SK-N-SH treated with all-trans-retinoic acid at 6 μM for 48 hours (cell line): Measurements from ENCODE around the gene AGBL1.

ENCODE experiments used
- ATAC-seq: fragments of 200-7000 bp; cut with Tn5 transposase; 3 replicates; pipeline ENCODE4 v1.9.1; 2020; ENCODE audit warnings: mild to moderate bottlenecking, moderate library complexity
- ARNTL ChIP-seq: fragments of 450-650 bp; formaldehyde crosslinking; IDR thresholded peaks from 2 replicates; pipeline ENCODE4 v1.5.0; 2020; ENCODE audit warnings: low read depth, mild to moderate bottlenecking, moderate library complexity, borderline replicate concordance
- BACH2 ChIP-seq: fragments of 250-450 bp; sonication (Bioruptor Pico); IDR thresholded peaks from 2 replicates; pipeline ENCODE4 v1.9.0; 2021; ENCODE audit warnings: mild to moderate bottlenecking, borderline replicate concordance
- CREB5 ChIP-seq: fragments of 250-450 bp; sonication (Bioruptor Pico); IDR thresholded peaks from 2 replicates; pipeline ENCODE4 v1.5.1; 2020; ENCODE audit warnings: low read depth, mild to moderate bottlenecking, moderate library complexity
- CSDC2 ChIP-seq: fragments of 250-450 bp; sonication (Bioruptor Pico); IDR thresholded peaks from 2 replicates; pipeline ENCODE4 v1.5.0; 2020; ENCODE audit warnings: mild to moderate bottlenecking, moderate library complexity
- CSRNP3 ChIP-seq: fragments of 250-450 bp; sonication (Bioruptor Pico); IDR thresholded peaks from 2 replicates; pipeline ENCODE4 v1.5.1; 2021; ENCODE audit warnings: mild to moderate bottlenecking, moderate library complexity
- ESRRG ChIP-seq: fragments of 250-450 bp; sonication (Bioruptor Pico); IDR thresholded peaks from 2 replicates; pipeline ENCODE4 v1.6.1; 2021; ENCODE audit warnings: mild to moderate bottlenecking
- ISL1 ChIP-seq: fragments of 250-450 bp; sonication (Bioruptor Pico); IDR thresholded peaks from 2 replicates; pipeline ENCODE4 v2.1.2; 2022; ENCODE audit warnings: mild to moderate bottlenecking, moderate library complexity
- OSR1 ChIP-seq: fragments of 250-450 bp; sonication (Bioruptor Pico); IDR thresholded peaks from 2 replicates; pipeline ENCODE4 v1.8.0; 2022; ENCODE audit warnings: moderate library complexity, mild to moderate bottlenecking, inconsistent platforms
- PATZ1 ChIP-seq: fragments of 250-450 bp; sonication (Bioruptor Pico); IDR thresholded peaks from 2 replicates; pipeline ENCODE4 v1.8.0; 2020; ENCODE audit warnings: mild to moderate bottlenecking, moderate library complexity, borderline replicate concordance
- POU6F1 ChIP-seq: fragments of 250-450 bp; sonication (Bioruptor Pico); IDR thresholded peaks from 2 replicates; pipeline ENCODE4 v1.8.0; 2021; ENCODE audit warnings: low read depth, mild to moderate bottlenecking, moderate library complexity, borderline replicate concordance
- PPARA ChIP-seq: fragments of 250-450 bp; sonication (Bioruptor Pico); IDR thresholded peaks from 2 replicates; pipeline ENCODE4 v1.5.0; 2020; ENCODE audit warnings: mild to moderate bottlenecking, borderline replicate concordance
- RARB ChIP-seq: fragments of 250-450 bp; sonication (Bioruptor Pico); IDR thresholded peaks from 2 replicates; pipeline ENCODE4 v1.8.0; 2021; ENCODE audit warnings: mild to moderate bottlenecking, moderate library complexity
- SNAI2 ChIP-seq: fragments of 250-450 bp; sonication (Bioruptor Pico); IDR thresholded peaks from 2 replicates; pipeline ENCODE4 v1.5.0; 2020; ENCODE audit warnings: mild to moderate bottlenecking, moderate library complexity
- TCF4 ChIP-seq: fragments of 250-450 bp; sonication (Bioruptor Pico); IDR thresholded peaks from 2 replicates; pipeline ENCODE4 v1.8.0; 2021; ENCODE audit warnings: mild to moderate bottlenecking, moderate library complexity, borderline replicate concordance
- TOX ChIP-seq: fragments of 250-450 bp; sonication (Bioruptor Pico); IDR thresholded peaks from 2 replicates; pipeline ENCODE4 v1.8.0; 2021; ENCODE audit warnings: mild to moderate bottlenecking, moderate library complexity, borderline replicate concordance
- TSHZ2 ChIP-seq: fragments of 250-450 bp; sonication (Bioruptor Pico); IDR thresholded peaks from 2 replicates; pipeline ENCODE4 v1.5.0; 2020; ENCODE audit warnings: mild to moderate bottlenecking, moderate library complexity
- ZC3H10 ChIP-seq: fragments of 250-450 bp; sonication (Bioruptor Pico); IDR thresholded peaks from 2 replicates; pipeline ENCODE4 v1.5.1; 2021; ENCODE audit warnings: mild to moderate bottlenecking, moderate library complexity
- ZFP3 ChIP-seq: fragments of 250-450 bp; sonication (Bioruptor Pico); IDR thresholded peaks from 2 replicates; pipeline ENCODE4 v1.5.0; 2020; ENCODE audit warnings: mild to moderate bottlenecking, moderate library complexity
- ZFP30 ChIP-seq: fragments of 450-650 bp; formaldehyde crosslinking; IDR thresholded peaks from 2 replicates; pipeline ENCODE4 v1.5.0; 2022; ENCODE audit warnings: mild to moderate bottlenecking, moderate library complexity
- ZNF565 ChIP-seq: fragments of 450-650 bp; formaldehyde crosslinking; conservative IDR thresholded peaks from 2 replicates; pipeline ENCODE4 v1.5.0; 2020; ENCODE audit warnings: low read depth, mild to moderate bottlenecking, moderate library complexity
- ZNF70 ChIP-seq: fragments of 450-650 bp; formaldehyde crosslinking; IDR thresholded peaks from 2 replicates; pipeline ENCODE4 v1.5.0; 2020; ENCODE audit warnings: mild to moderate bottlenecking, moderate library complexity
- ZNF8 ChIP-seq: fragments of 450-650 bp; formaldehyde crosslinking; IDR thresholded peaks from 2 replicates; pipeline ENCODE4 v1.5.0; 2020; ENCODE audit warnings: mild to moderate bottlenecking, moderate library complexity

The AGBL1 gene

GRCh38 chr15:86915811-86916331 lies 836.2 kb downstream of the AGBL1 start:
- ATAC-seq: peak; percentile 66; the same call in 2 of the 3 replicates
- TF ChIP-seq TCF4 (CRISPR knock-in tag) (no peak), ZFP3 (CRISPR knock-in tag) (no peak), CSDC2 (no peak), ZC3H10 (no peak), ISL1 (CRISPR knock-in tag) (no peak), ZNF70 (no peak), RARB (no peak), BACH2 (CRISPR knock-in tag) (no peak), ARNTL (CRISPR knock-in tag) (no peak), PPARA (CRISPR knock-in tag) (no peak), OSR1 (CRISPR knock-in tag) (no peak)
- TF ChIP-seq, all 23 proteins: peak for 0

- TF ChIP-seq CSRNP3 (CRISPR knock-in tag): no peak
- TF ChIP-seq CREB5: no peak
- no peak for TF ChIP-seq ZFP3 (CRISPR knock-in tag)
- no peak for TF ChIP-seq PPARA (CRISPR knock-in tag)
- no peak for TF ChIP-seq RARB
- TF ChIP-seq OSR1 (CRISPR knock-in tag): no peak
- no peak for TF ChIP-seq TSHZ2 (CRISPR knock-in tag)
- no peak for TF ChIP-seq POU6F1 (CRISPR knock-in tag)
- no peak for TF ChIP-seq SNAI2 (CRISPR knock-in tag)
- no peak for TF ChIP-seq ISL1 (CRISPR knock-in tag)
- TF ChIP-seq ZC3H10: no peak
- TF ChIP-seq PATZ1: no peak
- TF ChIP-seq ZNF8 (CRISPR knock-in tag): no peak
- TF ChIP-seq BACH2 (CRISPR knock-in tag): no peak
- no peak for TF ChIP-seq ESRRG (CRISPR knock-in tag)
- no peak for TF ChIP-seq ZNF565
- no peak for TF ChIP-seq TOX
- no peak for TF ChIP-seq ZFP30 (CRISPR knock-in tag)
- TF ChIP-seq, all 23 proteins: peak for 0
- ATAC-seq: no peak
Observed at GRCh38 chr15:86916671-86917360, 837.1 kb downstream of the AGBL1 start.

GRCh38 chr15:86917361-86917671 lies 837.6 kb downstream of the AGBL1 start:
- TF ChIP-seq ZNF565 (no peak), ZNF8 (CRISPR knock-in tag) (no peak), ZFP30 (CRISPR knock-in tag) (no peak)
- ATAC-seq: no peak
